Body of pancreas (tissue), 4 donors: ENCODE measurements around the gene ZIC4. TPM values are rescaled to one million over a fixed set of nuclear protein-coding genes. Genes with fewer than 3 reads are reported as not detected.

ENCODE experiments used
- ATAC-seq: fragments of 150-250 bp; one replicate; pipeline ENCODE4 v1.9.1; 2016
- DNase-seq, 4 donors: peaks; one replicate each; pipeline ENCODE4 v3.0.0-alpha.2; 2019
- H3K27ac ChIP-seq, 4 donors: fragments of 200-600 bp; sonication (generic); 1 replicate in 3 of 4; 2 replicates in 1 of 4; pipeline versions ENCODE4 v1.5.1 to v1.6.1; 2016 to 2019; ENCODE audit warnings: mild to moderate bottlenecking in 1 of 4, mixed read lengths in 1 of 4, moderate library complexity in 1 of 4
- H3K27me3 ChIP-seq, 2 donors: fragments of 200-600 bp; sonication (generic); one replicate each; pipeline ENCODE4 v1.6.0; 2016; ENCODE audit warnings: mild to moderate bottlenecking in 1 of 2
- H3K36me3 ChIP-seq, 2 donors: fragments of 200-600 bp; sonication (generic); replicated peaks in 1 of 2; 2 replicates each; pipeline ENCODE4 v1.5.1; 2016; ENCODE audit warnings: low read depth in 2 of 2; ENCODE audit not compliant: insufficient read depth in 1 of 2
- H3K4me1 ChIP-seq: fragments of 200-600 bp; sonication (generic); one replicate; pipeline ENCODE4 v1.6.0; 2016
- H3K4me3 ChIP-seq, 2 donors: fragments of 200-600 bp; sonication (generic); 1 replicate in 1 of 2; 2 replicates in 1 of 2; pipeline ENCODE4 v1.5.1; 2016 to 2019
- H3K9me3 ChIP-seq, 3 donors: fragments of 200-600 bp; sonication (generic); 1 replicate in 2 of 3; 2 replicates in 1 of 3; pipeline ENCODE4 v1.5.1; 2016
- POLR2A ChIP-seq, 3 donors: fragments of 450-650 bp; IDR thresholded peaks; one replicate each; pipeline ENCODE4 v1.6.1; 2016; ENCODE audit warnings: antibody characterized with exemption in 3 of 3, mild to moderate bottlenecking in 2 of 3
- WGBS, 2 donors: methylation state at CpG; one replicate each; pipeline ENCODE4 v1.1.5; 2017; 5-methylcytosine and 5-hydroxymethylcytosine counted together
- intact Hi-C: fragments of 100-400 bp; cut with DNase I; formaldehyde crosslinking; loops from one replicate; pipeline ENCODE4 v1.15.1; 2023
- total RNA-seq, 2 donors: library from RNA; depleted of rRNA; stranded (reverse); fragments of >200 nt; gene quantifications; one replicate each; pipeline ENCODE4 v1.1.0, GENCODE V29; 2016
- TF ChIP-seq, protein P1 (sequence below), 7 experiments: fragments of 450-650 bp in 4 of 7; fragments of 200-600 bp in 3 of 7; sonication (generic) in 3 of 7; IDR thresholded peaks; one replicate each; pipeline ENCODE4 v1.5.1; 2016 to 2019; ENCODE audit warnings: antibody characterized with exemption in 7 of 7

ZIC4 gene
- total RNA-seq, 2 donors from 2014 or later, result not detected

DNA sequence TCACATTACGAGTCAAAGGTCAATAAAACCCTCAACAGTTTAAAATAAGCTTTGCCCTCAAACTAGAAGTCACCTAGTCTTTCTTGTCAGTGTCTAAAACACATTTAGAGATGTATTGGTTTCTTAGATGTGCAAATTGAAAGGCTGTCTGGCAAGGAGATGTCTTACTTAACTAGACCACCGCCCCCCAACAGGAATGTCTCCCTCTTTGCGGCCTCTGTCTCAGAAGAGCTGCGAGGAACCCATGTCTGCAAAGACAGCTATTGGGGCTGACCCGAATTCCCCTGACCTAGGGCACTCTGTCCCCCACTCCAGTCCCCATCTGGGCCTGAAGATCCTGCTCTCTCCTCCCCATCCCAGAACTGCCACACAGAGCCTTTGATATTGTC, 46.3 kb downstream of the ZIC4 start:
- DNase-seq, result no peak
- Histone ChIP-seq H3K27me3 (peaks cover 0 to 40% of the 10 kb centered on the region in 2 donors), H3K4me1 (peaks cover 5% of the 10 kb centered on the region), H3K9me3 (no peaks in the 10 kb centered on the region), H3K4me3 (no peak overlapping the region), H3K36me3 (no peaks in the 10 kb centered on the region), H3K27ac (no peak overlapping the region)
- TF ChIP-seq POLR2A (IDR thresholded peaks at IDR 0.05), result no peak
- TF ChIP-seq, protein P1, sequence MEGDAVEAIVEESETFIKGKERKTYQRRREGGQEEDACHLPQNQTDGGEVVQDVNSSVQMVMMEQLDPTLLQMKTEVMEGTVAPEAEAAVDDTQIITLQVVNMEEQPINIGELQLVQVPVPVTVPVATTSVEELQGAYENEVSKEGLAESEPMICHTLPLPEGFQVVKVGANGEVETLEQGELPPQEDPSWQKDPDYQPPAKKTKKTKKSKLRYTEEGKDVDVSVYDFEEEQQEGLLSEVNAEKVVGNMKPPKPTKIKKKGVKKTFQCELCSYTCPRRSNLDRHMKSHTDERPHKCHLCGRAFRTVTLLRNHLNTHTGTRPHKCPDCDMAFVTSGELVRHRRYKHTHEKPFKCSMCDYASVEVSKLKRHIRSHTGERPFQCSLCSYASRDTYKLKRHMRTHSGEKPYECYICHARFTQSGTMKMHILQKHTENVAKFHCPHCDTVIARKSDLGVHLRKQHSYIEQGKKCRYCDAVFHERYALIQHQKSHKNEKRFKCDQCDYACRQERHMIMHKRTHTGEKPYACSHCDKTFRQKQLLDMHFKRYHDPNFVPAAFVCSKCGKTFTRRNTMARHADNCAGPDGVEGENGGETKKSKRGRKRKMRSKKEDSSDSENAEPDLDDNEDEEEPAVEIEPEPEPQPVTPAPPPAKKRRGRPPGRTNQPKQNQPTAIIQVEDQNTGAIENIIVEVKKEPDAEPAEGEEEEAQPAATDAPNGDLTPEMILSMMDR (IDR thresholded peaks at IDR 0.05), result no peak
- no peak for ATAC-seq
- WGBS, 2 donors, result 19% methylated on average over 5 of the region's 5 CpGs
- intact Hi-C loops, result no loop called here

DNA sequence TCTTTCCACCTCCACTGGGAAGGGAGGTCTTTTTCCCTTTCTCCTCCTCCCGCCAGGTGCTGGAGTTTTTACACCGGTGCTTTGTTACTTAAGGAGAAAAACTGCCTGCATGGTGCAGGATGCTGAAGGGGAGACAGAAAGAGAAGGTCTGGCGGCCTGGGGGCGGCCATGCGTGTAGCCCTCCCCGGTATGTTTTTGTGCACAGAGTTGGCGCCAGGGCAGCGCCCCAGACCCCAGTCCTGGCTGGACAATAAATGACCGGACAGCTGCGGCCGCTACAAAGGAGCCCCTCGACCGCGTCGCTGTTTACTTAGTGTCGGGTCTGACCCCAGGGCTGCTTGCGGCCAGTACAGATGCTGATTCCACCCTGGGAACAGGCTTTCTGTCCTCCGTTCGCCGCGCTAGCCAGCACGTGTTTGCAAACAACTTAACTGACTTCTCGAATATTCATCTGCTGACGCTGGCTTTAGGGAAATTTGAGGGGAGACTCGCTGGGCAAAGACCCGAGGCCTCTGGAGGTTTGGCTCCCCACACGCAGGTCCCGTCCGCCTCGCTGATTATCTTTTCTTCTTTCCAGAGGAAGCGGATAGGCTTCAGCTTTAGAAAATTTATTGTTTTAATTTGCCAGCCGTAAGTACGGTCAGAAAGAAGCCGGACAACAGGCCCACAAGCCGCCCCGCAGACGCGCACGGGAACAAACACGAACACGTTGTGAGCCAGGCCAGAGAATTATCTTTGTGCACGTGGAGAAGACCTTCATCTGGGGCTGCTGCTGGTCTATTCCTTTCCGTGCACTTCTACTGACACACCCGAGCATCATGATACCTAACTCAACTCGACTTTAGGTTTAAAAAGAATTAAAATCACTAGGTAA, 46.9 kb downstream of the ZIC4 start:
- H3K27ac ChIP-seq, result no peak overlapping the region
- TF ChIP-seq, protein P1 (IDR thresholded peaks at IDR 0.05), result no peak
- TF ChIP-seq POLR2A (IDR thresholded peaks at IDR 0.05), result no peak
- H3K36me3 ChIP-seq, result no peaks in the 10 kb centered on the region
- H3K4me1 ChIP-seq, result peaks cover 5% of the 10 kb centered on the region
- ATAC-seq (no peak), DNase-seq (no peak)
- H3K27me3 ChIP-seq, result peaks cover 0 to 40% of the 10 kb centered on the region in 2 donors
- no peak overlapping the region for H3K4me3 ChIP-seq
- WGBS, 2 donors, result 7 to 9% methylated on average over 40 to 45 of the region's 45 CpGs
- intact Hi-C loops, result no loop called here
- H3K9me3 ChIP-seq, result no peaks in the 10 kb centered on the region

DNA sequence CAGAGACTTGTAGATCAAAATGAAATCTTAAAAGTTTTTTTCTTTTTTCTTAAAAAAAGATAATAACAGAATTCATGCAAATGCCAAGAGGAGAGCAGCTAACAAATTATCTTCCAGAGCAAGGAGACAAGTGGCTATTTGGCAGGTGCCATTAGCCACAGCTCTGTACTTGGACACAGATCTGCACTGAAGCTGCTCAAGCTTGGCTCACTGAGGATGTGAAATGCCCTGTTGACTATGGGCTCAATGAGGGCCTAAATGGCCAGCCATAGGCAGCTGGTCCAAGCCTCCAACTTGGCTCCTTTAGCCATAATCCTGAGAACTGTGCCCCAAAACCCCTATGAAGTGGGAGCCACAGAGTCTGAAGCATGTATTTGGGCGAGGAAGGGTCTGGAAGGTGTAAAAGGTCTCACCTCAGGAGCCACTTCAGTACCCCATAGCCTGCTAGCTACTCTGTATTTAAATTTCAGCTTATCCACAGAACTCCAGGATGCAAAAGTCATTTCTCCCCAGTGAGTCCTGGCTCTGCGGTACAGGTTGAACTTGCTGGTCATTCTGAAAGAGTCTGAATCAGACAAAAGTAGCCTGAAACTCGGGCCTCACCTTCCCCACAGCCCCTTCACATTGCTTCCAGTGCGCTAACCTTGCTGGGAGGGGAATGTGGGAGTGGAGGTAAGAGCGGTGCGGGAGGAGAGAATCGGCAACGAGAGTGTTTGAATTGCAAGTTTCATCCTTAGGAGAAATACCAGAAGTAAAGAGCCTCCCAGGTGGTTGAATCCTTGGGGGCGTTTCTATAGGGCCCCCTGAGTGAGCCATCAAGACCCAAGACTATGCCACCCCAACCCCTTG, 48.0 kb downstream of the ZIC4 start:
- 6 to 7% methylated on average over 9 of the region's 9 CpGs for WGBS, 2 donors
- peaks cover 0 to 40% of the 10 kb centered on the region in 2 donors for H3K27me3 ChIP-seq
- ATAC-seq (no peak), DNase-seq (no peak)
- intact Hi-C loops, result no loop called here
- H3K36me3 ChIP-seq, result no peaks in the 10 kb centered on the region
- TF ChIP-seq POLR2A (IDR thresholded peaks at IDR 0.05), result no peak
- H3K4me3 ChIP-seq, result no peak overlapping the region
- H3K27ac ChIP-seq, result no peak overlapping the region
- H3K4me1 ChIP-seq, result peaks cover 5% of the 10 kb centered on the region
- H3K9me3 ChIP-seq, result no peaks in the 10 kb centered on the region

DNA sequence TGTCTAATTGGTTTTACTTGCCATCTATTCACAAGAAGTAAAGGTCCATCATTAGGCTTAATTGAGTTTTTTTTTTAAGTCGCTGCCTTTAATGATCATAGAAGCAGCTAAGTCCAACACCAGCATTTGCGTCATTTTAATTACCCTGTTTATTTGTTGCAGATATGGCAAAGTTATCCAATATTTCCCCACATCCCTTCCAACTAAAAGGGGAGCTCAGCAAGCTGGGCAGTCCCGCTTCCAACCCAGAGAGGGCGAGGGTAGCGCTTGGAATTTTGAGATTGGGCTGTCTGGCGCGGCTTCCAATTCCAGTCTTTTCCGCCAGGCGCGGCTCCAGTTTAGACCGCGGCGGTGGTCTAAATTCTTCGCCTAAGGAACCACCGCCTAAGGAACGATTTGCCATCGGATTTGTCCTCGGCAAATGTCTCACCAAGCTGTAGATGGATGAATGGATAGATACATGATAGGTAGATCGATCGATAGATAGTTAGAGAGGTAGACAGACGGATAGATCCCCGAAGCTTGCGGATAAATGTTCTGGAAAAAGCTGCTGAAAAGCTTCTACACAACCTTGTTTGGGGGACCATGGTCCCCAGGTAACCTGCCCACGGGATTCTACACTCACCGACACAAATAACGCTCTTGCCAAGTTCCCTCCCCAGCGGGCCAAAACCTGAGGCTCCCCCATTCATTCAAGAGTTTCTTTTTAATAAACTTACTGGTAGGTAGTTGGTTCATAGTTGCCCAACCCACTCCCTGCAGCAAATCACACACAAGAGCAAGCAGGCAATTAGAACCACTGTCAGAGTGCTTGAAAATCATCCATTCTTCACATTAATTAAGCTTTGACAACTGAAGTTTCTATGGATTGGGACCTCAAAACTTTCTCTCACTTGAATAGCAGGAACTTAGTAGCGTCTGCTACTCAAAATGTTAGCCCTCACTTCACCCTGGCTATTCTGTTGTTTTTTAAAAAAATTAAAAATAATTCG, 49.1 kb downstream of the ZIC4 start:
- Histone ChIP-seq H3K36me3 (no peaks in the 10 kb centered on the region), H3K27me3 (peaks cover 0 to 40% of the 10 kb centered on the region in 2 donors), H3K27ac (no peak overlapping the region), H3K9me3 (no peaks in the 10 kb centered on the region), H3K4me3 (no peak overlapping the region), H3K4me1 (peaks cover 5% of the 10 kb centered on the region)
- TF ChIP-seq, protein P1 (IDR thresholded peaks at IDR 0.05), result peak in 1 of 7 experiments; percentile 2
- no peak for TF ChIP-seq POLR2A (IDR thresholded peaks at IDR 0.05)
- WGBS, 2 donors, result 4 to 8% methylated on average over 28 to 29 of the region's 29 CpGs
- ATAC-seq (no peak), DNase-seq (no peak)
- intact Hi-C loops, result no loop called here
